ENCODE results near the gene EPSTI1. TPM values are rescaled to one million over a fixed set of nuclear protein-coding genes. Genes with fewer than 3 reads are reported as not detected.
A peak's percentile ranks its signal among the peaks of the same experiment; 100 is the strongest.

The EPSTI1 gene
- total RNA-seq, 6 experiments from 2014 or later, result 2.5 to 9.9 (median 5.2) TPM

- TF ChIP-seq POLR2A (IDR thresholded peaks at IDR 0.05) (no peak), CTCF (IDR thresholded peaks at IDR 0.05) (no peak)
- no peak for DNase-seq
Measured at GRCh38 chr13:42986176-42986574, 5.9 kb downstream of the EPSTI1 start.

GRCh38 chr13:42985312-42986175, 6.5 kb downstream of the EPSTI1 start:
- no peaks in the 10 kb centered on the region for H3K36me3 ChIP-seq
- peak overlapping the region in 2 of 3 donors; percentile 3 to 25 for H3K4me3 ChIP-seq
- intact Hi-C loops (cut with DNase I), result no loop called here

More at GRCh38 chr13:42986176-42986574, 5.9 kb downstream of the EPSTI1 start:
- Histone ChIP-seq H3K4me3 (peak overlapping the region in 2 of 3 donors; percentile 3 to 25), H3K36me3 (no peaks in the 10 kb centered on the region), H3K27ac (peak overlapping the region; percentile 60 to 63 (median 61)), H3K4me1 (peaks cover 0 to 12% (median 4%) of the 10 kb centered on the region in 4 donors), H3K27me3 (no peaks in the 10 kb centered on the region), H3K9me3 (no peaks in the 10 kb centered on the region)
- WGBS (ENCODE audit: insufficient coverage, low coverage, low lambda C conversion rate, missing lambda C conversion rate), result 65% methylated on average over 7 of the region's 7 CpGs
- intact Hi-C loops (cut with DNase I), result no loop called here
- no peak for ATAC-seq

GRCh38 chr13:42984691-42985090, 7.3 kb downstream of the EPSTI1 start:
- Histone ChIP-seq H3K9me3 (no peaks in the 10 kb centered on the region), H3K27me3 (no peaks in the 10 kb centered on the region), H3K27ac (peak overlapping the region in 1 of 3 donors; percentile 61), H3K4me3 (no peak overlapping the region), H3K4me1 (peaks cover 0 to 12% (median 3%) of the 10 kb centered on the region in 4 donors), H3K36me3 (no peaks in the 10 kb centered on the region)
- intact Hi-C loops (cut with DNase I), result no loop called here
- no peak for ATAC-seq
- no peak for DNase-seq
- WGBS (ENCODE audit: insufficient coverage, low coverage, low lambda C conversion rate, missing lambda C conversion rate), result 25% methylated on average over 1 of the region's 1 CpG
- no peak for TF ChIP-seq POLR2A (IDR thresholded peaks at IDR 0.05)

More at GRCh38 chr13:42985312-42986175, 6.5 kb downstream of the EPSTI1 start:
- peak; percentile 91 to 98 (median 96) for ATAC-seq
- DNase-seq, result peak; percentile 59 to 85 (median 74)
- TF ChIP-seq CTCF (IDR thresholded peaks at IDR 0.05) (no peak), POLR2A (IDR thresholded peaks at IDR 0.05) (no peak)
- Histone ChIP-seq H3K27me3 (no peaks in the 10 kb centered on the region), H3K27ac (peak overlapping the region; percentile 60 to 63 (median 61)), H3K9me3 (no peaks in the 10 kb centered on the region), H3K4me1 (peaks cover 0 to 12% (median 3%) of the 10 kb centered on the region in 4 donors)
- WGBS (ENCODE audit: insufficient coverage, low coverage, low lambda C conversion rate, missing lambda C conversion rate), result 34% methylated on average over 6 of the region's 8 CpGs

GRCh38 chr13:42984026-42984425, 8.0 kb downstream of the EPSTI1 start:
- intact Hi-C loops (cut with DNase I), result no loop called here
- Histone ChIP-seq H3K27ac (no peak overlapping the region), H3K27me3 (no peaks in the 10 kb centered on the region), H3K36me3 (no peaks in the 10 kb centered on the region), H3K9me3 (no peaks in the 10 kb centered on the region), H3K4me1 (peaks cover 0 to 12% (median 3%) of the 10 kb centered on the region in 4 donors), H3K4me3 (no peak overlapping the region)
- TF ChIP-seq CTCF (IDR thresholded peaks at IDR 0.05), result no peak
- no peak for TF ChIP-seq POLR2A (IDR thresholded peaks at IDR 0.05)
- no peak for DNase-seq
- no peak for ATAC-seq

- H3K36me3 ChIP-seq, result no peaks in the 10 kb centered on the region
- H3K4me1 ChIP-seq, result peaks cover 0 to 12% (median 3%) of the 10 kb centered on the region in 4 donors
- H3K4me3 ChIP-seq, result no peak overlapping the region
- ATAC-seq (no peak), DNase-seq (no peak)
- no CpG with 5 or more reads among the region's 1 CpG for WGBS (ENCODE audit: insufficient coverage, low coverage, low lambda C conversion rate, missing lambda C conversion rate)
- H3K9me3 ChIP-seq, result no peaks in the 10 kb centered on the region
- no peak overlapping the region for H3K27ac ChIP-seq
- TF ChIP-seq POLR2A (IDR thresholded peaks at IDR 0.05), result no peak
- TF ChIP-seq CTCF (IDR thresholded peaks at IDR 0.05), result no peak
- intact Hi-C loops (cut with DNase I), result no loop called here
- H3K27me3 ChIP-seq, result no peaks in the 10 kb centered on the region
Measured at GRCh38 chr13:42981853-42982252, 10.2 kb downstream of the EPSTI1 start.

All from right lobe of liver (tissue), 6 donors.